ENCODE data around the gene NAV2.

- TF ChIP-seq CTCF (optimal IDR thresholded peaks at IDR 0.05 in 1 of 3, IDR thresholded peaks at IDR 0.05 in 1 of 3, conservative IDR thresholded peaks at IDR 0.05 in 1 of 3; ENCODE audit: extremely low read depth in 1 of 3, insufficient read depth in 2 of 3, low read length in 3 of 3): no peak
- TF ChIP-seq EZH2 (IDR thresholded peaks at IDR 0.05; ENCODE audit: low read length): no peak
Measured at GRCh38 chr11:19701421-19701820, 11.2 kb upstream of the NAV2 start.
